SK-N-SH treated with all-trans-retinoic acid at 6 μM for 48 hours (cell line): Measurements from ENCODE around the gene CST7.

Experiments used
- ESRRG ChIP-seq: fragments of 250-450 bp; sonication (Bioruptor Pico); IDR thresholded peaks from 2 replicates; pipeline ENCODE4 v1.6.1; 2021; ENCODE audit warnings: mild to moderate bottlenecking
- GLIS3 ChIP-seq: fragments of 250-450 bp; sonication (Bioruptor Pico); IDR thresholded peaks from 2 replicates; pipeline ENCODE4 v1.5.0; 2020; ENCODE audit warnings: mild to moderate bottlenecking, moderate library complexity
- PATZ1 ChIP-seq: fragments of 250-450 bp; sonication (Bioruptor Pico); IDR thresholded peaks from 2 replicates; pipeline ENCODE4 v1.8.0; 2020; ENCODE audit warnings: mild to moderate bottlenecking, moderate library complexity, borderline replicate concordance
- RARB ChIP-seq: fragments of 250-450 bp; sonication (Bioruptor Pico); IDR thresholded peaks from 2 replicates; pipeline ENCODE4 v1.8.0; 2021; ENCODE audit warnings: mild to moderate bottlenecking, moderate library complexity
- TCF4 ChIP-seq: fragments of 250-450 bp; sonication (Bioruptor Pico); IDR thresholded peaks from 2 replicates; pipeline ENCODE4 v1.8.0; 2021; ENCODE audit warnings: mild to moderate bottlenecking, moderate library complexity, borderline replicate concordance
- ZFP3 ChIP-seq: fragments of 250-450 bp; sonication (Bioruptor Pico); IDR thresholded peaks from 2 replicates; pipeline ENCODE4 v1.5.0; 2020; ENCODE audit warnings: mild to moderate bottlenecking, moderate library complexity
- ZFP30 ChIP-seq: fragments of 450-650 bp; formaldehyde crosslinking; IDR thresholded peaks from 2 replicates; pipeline ENCODE4 v1.5.0; 2022; ENCODE audit warnings: mild to moderate bottlenecking, moderate library complexity
- TF ChIP-seq, protein P1 (sequence below): fragments of 250-450 bp; sonication (Bioruptor Pico); IDR thresholded peaks from 2 replicates; pipeline ENCODE4 v1.5.1; 2020; ENCODE audit warnings: low read depth, mild to moderate bottlenecking, moderate library complexity

GRCh38 chr20:24991897-24992486 lies 42.9 kb downstream of the CST7 start:
- TF ChIP-seq ESRRG (CRISPR knock-in tag), result no peak
- TF ChIP-seq PATZ1 (CRISPR knock-in tag), result no peak
- TF ChIP-seq, protein P1, sequence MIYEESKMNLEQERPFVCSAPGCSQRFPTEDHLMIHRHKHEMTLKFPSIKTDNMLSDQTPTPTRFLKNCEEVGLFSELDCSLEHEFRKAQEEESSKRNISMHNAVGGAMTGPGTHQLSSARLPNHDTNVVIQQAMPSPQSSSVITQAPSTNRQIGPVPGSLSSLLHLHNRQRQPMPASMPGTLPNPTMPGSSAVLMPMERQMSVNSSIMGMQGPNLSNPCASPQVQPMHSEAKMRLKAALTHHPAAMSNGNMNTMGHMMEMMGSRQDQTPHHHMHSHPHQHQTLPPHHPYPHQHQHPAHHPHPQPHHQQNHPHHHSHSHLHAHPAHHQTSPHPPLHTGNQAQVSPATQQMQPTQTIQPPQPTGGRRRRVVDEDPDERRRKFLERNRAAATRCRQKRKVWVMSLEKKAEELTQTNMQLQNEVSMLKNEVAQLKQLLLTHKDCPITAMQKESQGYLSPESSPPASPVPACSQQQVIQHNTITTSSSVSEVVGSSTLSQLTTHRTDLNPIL, result no peak
- TF ChIP-seq RARB (CRISPR knock-in tag), result no peak
- TF ChIP-seq TCF4, result no peak
- TF ChIP-seq ZFP3, result no peak
- no peak for TF ChIP-seq ZFP30 (CRISPR knock-in tag)
- no peak for TF ChIP-seq GLIS3 (CRISPR knock-in tag)
